ENCODE results near the gene WDR88. TPM values are rescaled to one million over a fixed set of nuclear protein-coding genes. Genes with fewer than 3 reads are reported as not detected.

WDR88 gene
- total RNA-seq, 3 donors from 2014 or later = not detected

DNA sequence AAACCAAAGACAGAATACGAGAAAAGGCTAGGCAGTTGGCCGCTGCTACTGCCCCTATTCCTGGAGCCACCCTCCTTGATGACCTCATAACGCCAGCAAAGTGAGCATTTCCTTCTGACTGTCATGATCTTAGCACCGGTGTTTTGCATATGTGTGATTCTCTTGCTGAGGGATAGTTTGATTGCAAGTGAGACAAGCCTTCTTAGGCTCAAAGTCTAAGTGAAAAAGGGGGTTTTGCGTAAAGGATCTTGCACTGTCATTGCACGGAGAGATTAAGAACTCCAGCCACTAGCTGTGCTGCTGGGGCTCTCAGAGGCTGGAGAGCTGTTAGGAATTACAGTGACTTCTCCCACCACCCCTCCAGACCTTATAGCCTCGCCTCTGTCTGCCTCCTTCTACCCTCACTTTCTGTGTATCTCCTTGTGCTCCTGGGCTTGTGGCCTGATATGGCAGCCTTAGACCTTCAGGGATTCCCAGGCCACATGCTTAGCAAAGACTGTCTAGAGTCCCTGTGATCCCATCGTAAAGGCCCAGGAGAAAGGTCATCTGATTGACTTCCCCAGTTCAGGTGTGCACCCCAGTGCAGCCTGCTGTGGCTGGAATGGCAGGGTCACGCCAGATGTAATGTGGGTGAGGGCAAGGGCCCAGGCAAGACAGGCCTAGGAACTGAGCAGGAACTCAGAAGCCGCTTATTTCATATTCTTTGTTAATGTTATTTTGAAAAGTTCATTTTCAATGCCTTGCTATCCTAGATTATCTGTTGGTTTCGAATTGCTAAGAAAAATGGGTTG, 38.3 kb upstream of the WDR88 start:
- Histone ChIP-seq H3K4me1 (no peaks in the 10 kb centered on the region), H3K36me3 (peaks cover 12% of the 10 kb centered on the region), H3K9me3 (no peaks in the 10 kb centered on the region), H3K27me3 (no peaks in the 10 kb centered on the region), H3K4me3 (no peak overlapping the region), H3K27ac (no peak overlapping the region)
- TF ChIP-seq, protein P1, sequence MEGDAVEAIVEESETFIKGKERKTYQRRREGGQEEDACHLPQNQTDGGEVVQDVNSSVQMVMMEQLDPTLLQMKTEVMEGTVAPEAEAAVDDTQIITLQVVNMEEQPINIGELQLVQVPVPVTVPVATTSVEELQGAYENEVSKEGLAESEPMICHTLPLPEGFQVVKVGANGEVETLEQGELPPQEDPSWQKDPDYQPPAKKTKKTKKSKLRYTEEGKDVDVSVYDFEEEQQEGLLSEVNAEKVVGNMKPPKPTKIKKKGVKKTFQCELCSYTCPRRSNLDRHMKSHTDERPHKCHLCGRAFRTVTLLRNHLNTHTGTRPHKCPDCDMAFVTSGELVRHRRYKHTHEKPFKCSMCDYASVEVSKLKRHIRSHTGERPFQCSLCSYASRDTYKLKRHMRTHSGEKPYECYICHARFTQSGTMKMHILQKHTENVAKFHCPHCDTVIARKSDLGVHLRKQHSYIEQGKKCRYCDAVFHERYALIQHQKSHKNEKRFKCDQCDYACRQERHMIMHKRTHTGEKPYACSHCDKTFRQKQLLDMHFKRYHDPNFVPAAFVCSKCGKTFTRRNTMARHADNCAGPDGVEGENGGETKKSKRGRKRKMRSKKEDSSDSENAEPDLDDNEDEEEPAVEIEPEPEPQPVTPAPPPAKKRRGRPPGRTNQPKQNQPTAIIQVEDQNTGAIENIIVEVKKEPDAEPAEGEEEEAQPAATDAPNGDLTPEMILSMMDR (IDR thresholded peaks at IDR 0.05) = no peak
- TF ChIP-seq POLR2A (IDR thresholded peaks at IDR 0.05) = no peak
- no peak for TF ChIP-seq POLR2AphosphoS5 (IDR thresholded peaks at IDR 0.05)
- intact Hi-C loops (cut with DNase I; ENCODE audit: low total_unique reads) = no loop called here
- DNase-seq (ENCODE audit: low spot score in 2 of 2) = no peak

DNA sequence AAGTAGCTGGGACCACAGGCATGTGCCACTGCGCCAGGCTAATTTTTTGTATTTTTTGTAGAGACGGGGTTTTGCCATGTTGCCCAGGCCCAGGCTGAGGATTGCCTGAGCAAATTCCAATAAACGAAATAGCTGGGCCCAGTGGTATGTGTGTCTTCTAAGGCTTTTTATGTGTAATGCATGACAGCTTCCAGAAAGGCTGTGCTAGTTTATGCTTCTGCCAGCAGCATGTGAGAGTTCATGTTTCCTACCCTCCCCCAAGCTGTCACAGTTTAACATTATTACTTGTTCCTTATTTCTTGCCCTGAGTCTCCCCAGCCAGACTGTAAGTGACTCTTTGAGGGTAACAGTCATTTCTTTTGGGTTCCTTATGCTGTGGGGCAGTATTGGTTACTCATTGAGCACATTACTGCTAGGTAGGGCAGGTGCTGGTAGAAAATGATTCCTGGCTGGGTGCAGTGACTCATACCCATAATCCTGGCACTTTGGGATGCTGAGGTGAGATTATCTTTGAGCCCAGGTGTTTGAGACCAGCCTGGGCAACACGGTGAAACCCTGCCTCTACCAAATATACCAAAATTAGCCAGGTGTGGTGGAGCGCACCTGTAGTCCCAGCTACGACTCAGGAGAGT, 37.4 kb upstream of the WDR88 start:
- Histone ChIP-seq H3K4me1 (no peaks in the 10 kb centered on the region), H3K4me3 (no peak overlapping the region), H3K27me3 (no peaks in the 10 kb centered on the region), H3K9me3 (no peaks in the 10 kb centered on the region), H3K27ac (no peak overlapping the region), H3K36me3 (peaks cover 12% of the 10 kb centered on the region)
- no peak for TF ChIP-seq POLR2AphosphoS5 (IDR thresholded peaks at IDR 0.05)
- TF ChIP-seq, protein P1 (IDR thresholded peaks at IDR 0.05) = no peak
- TF ChIP-seq POLR2A (IDR thresholded peaks at IDR 0.05) = no peak
- intact Hi-C loops (cut with DNase I; ENCODE audit: low total_unique reads) = no loop called here
- DNase-seq (ENCODE audit: low spot score in 2 of 2) = no peak

DNA sequence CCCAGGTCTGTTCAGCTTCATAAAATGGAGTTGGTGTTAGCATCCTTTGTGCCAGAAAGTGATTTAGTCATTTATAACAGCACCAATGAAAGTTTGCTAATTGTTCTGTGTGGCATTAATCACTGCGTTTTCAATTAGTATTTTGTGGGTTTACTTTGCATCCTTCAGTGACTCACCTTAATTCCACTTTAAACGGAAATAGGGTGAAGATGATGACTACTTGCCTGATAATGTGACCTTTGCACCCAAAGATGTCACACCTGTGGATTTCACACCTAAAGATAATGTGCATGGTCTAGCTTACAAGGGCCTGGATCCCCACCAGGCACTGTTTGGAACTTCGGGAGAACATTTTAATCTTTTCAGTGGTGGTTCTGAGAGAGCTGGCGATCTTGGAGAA, 35.9 kb upstream of the WDR88 start:
- Histone ChIP-seq H3K27me3 (no peaks in the 10 kb centered on the region), H3K4me3 (no peak overlapping the region), H3K4me1 (no peaks in the 10 kb centered on the region), H3K9me3 (no peaks in the 10 kb centered on the region), H3K36me3 (peaks cover 5% of the 10 kb centered on the region), H3K27ac (no peak overlapping the region)
- no peak for TF ChIP-seq POLR2A (IDR thresholded peaks at IDR 0.05)
- intact Hi-C loops (cut with DNase I; ENCODE audit: low total_unique reads) = no loop called here
- DNase-seq (ENCODE audit: low spot score in 2 of 2) = no peak

- H3K36me3 ChIP-seq = peaks cover 10% of the 10 kb centered on the region
- no peaks in the 10 kb centered on the region for H3K9me3 ChIP-seq
- H3K4me3 ChIP-seq = no peak overlapping the region
- intact Hi-C loops (cut with DNase I; ENCODE audit: low total_unique reads) = no loop called here
- H3K4me1 ChIP-seq = no peaks in the 10 kb centered on the region
- H3K27me3 ChIP-seq = no peaks in the 10 kb centered on the region
- no peak overlapping the region for H3K27ac ChIP-seq
- TF ChIP-seq POLR2AphosphoS5 (IDR thresholded peaks at IDR 0.05) (no peak), POLR2A (IDR thresholded peaks at IDR 0.05) (no peak)
- TF ChIP-seq, protein P1 (IDR thresholded peaks at IDR 0.05) = no peak
- DNase-seq (ENCODE audit: low spot score in 2 of 2) = no peak
Measured at GRCh38 chr19:33098055-33098534, 33.8 kb upstream of the WDR88 start.

DNA sequence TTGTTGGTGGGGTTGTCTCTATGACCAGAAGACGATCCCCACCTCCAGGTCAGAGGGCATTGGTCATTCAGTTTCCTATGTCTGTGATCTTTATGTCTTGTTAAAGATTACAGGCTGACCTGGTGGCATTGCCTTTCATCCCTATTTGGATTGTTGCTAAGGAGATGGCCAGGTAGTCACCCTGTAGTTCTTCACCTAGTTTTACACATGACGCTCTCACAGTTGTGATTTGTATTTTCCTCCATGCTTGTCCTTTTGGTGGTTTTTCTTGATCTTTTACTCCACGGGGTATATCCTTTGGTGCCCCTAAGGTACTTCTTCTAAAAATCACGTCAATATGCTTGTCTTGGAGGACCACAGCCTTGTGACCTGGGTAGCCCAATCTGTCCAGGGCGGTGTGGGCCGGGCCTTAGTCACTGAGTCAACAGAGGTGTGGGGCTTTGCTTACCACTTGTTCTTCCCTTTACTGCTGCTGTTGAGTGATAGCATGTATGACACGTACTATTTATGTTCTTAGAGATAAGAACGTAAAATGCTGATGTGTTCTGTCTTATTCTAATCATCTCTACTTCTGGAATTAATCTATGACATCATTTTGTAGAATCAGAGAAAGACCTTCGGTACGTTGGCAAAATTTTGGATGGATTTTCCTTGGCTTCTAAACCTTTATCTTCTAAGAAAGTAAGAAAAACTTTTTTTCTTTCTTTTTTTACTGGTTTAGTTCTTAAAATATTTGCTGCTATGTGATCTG, 30.8 kb upstream of the WDR88 start:
- no peak for DNase-seq (ENCODE audit: low spot score in 2 of 2)
- Histone ChIP-seq H3K36me3 (peaks cover 8% of the 10 kb centered on the region), H3K9me3 (no peaks in the 10 kb centered on the region), H3K27me3 (no peaks in the 10 kb centered on the region), H3K4me3 (no peak overlapping the region), H3K4me1 (no peaks in the 10 kb centered on the region), H3K27ac (no peak overlapping the region)
- intact Hi-C loops (cut with DNase I; ENCODE audit: low total_unique reads) = no loop called here
- TF ChIP-seq POLR2A (IDR thresholded peaks at IDR 0.05) = no peak
- no peak for TF ChIP-seq POLR2AphosphoS5 (IDR thresholded peaks at IDR 0.05)
- TF ChIP-seq, protein P1 (IDR thresholded peaks at IDR 0.05) = no peak
